HepG2 (cell line): ENCODE data around the gene ZNF821. TPM values are rescaled to one million over a fixed set of nuclear protein-coding genes. Genes with fewer than 3 reads are reported as not detected.

ENCODE experiments used
- FOSL2 ChIP-seq: sonication (generic); formaldehyde crosslinking; IDR thresholded peaks from 2 replicates; pipeline ENCODE4 v1.4.0; 2020; ENCODE audit warnings: missing genetic modification reagents
- JUND ChIP-seq: sonication (generic); formaldehyde crosslinking; IDR thresholded peaks from 2 replicates; pipeline ENCODE4 v1.8.0; 2022; ENCODE audit warnings: mild to moderate bottlenecking, missing genetic modification reagents
- KLF6 ChIP-seq: IDR thresholded peaks from 2 replicates; pipeline ENCODE4 v1.8.0; 2016; ENCODE audit warnings: missing biosample characterization, missing genetic modification reagents
- KMT2B ChIP-seq: IDR thresholded peaks from 2 replicates; pipeline ENCODE4 v1.6.1; 2016; ENCODE audit warnings: missing genetic modification reagents, missing compliant biosample characterization
- NFATC3 ChIP-seq: sonication (generic); formaldehyde crosslinking; IDR thresholded peaks from 2 replicates; pipeline ENCODE4 v1.5.1; 2020; ENCODE audit warnings: mild to moderate bottlenecking, missing genetic modification reagents
- NFIB ChIP-seq: sonication (generic); formaldehyde crosslinking; IDR thresholded peaks from 2 replicates; pipeline ENCODE4 v1.9.0; 2021; ENCODE audit warnings: missing genetic modification reagents, mild to moderate bottlenecking, borderline replicate concordance
- NFIC ChIP-seq: IDR thresholded peaks from 2 replicates; pipeline ENCODE4 v1.6.1; 2012; ENCODE audit warnings: mild to moderate bottlenecking, low read length, inconsistent platforms
- NFKB2 ChIP-seq: sonication (generic); formaldehyde crosslinking; IDR thresholded peaks from 2 replicates; pipeline ENCODE4 v1.4.0; 2020; ENCODE audit warnings: missing genetic modification reagents, borderline replicate concordance
- PHB2 ChIP-seq: fragments of 450-650 bp; IDR thresholded peaks from 2 replicates; pipeline ENCODE4 v1.6.1; 2018; ENCODE audit not compliant: partially characterized antibody
- PRMT3 ChIP-seq: sonication (generic); formaldehyde crosslinking; IDR thresholded peaks from 2 replicates; pipeline ENCODE4 v1.8.1; 2022; ENCODE audit warnings: low read depth, mild to moderate bottlenecking, moderate library complexity, missing genetic modification reagents, borderline replicate concordance
- RFX3 ChIP-seq: IDR thresholded peaks from 2 replicates; pipeline ENCODE4 v1.6.1; 2016; ENCODE audit warnings: missing biosample characterization, missing genetic modification reagents
- RXRB ChIP-seq: IDR thresholded peaks from 2 replicates; pipeline ENCODE4 v1.6.1; 2016; ENCODE audit warnings: borderline replicate concordance, missing genetic modification reagents, missing compliant biosample characterization
- SALL1 ChIP-seq: sonication (generic); formaldehyde crosslinking; IDR thresholded peaks from 2 replicates; pipeline ENCODE4 v1.8.0; 2022; ENCODE audit warnings: mild to moderate bottlenecking, missing genetic modification reagents
- SRSF1 ChIP-seq: fragments of 200-400 bp; formaldehyde crosslinking; optimal IDR thresholded peaks from 2 replicates; pipeline ENCODE3; 2017; ENCODE audit warnings: mild to moderate bottlenecking, low read depth, low read length, moderate library complexity
- YEATS4 ChIP-seq: sonication (generic); formaldehyde crosslinking; IDR thresholded peaks from 2 replicates; pipeline ENCODE4 v1.4.0; 2020; ENCODE audit warnings: missing genetic modification reagents, borderline replicate concordance
- ZNF121 ChIP-seq: sonication (generic); formaldehyde crosslinking; IDR thresholded peaks from 2 replicates; pipeline ENCODE4 v1.5.0; 2020; ENCODE audit warnings: mild to moderate bottlenecking, missing genetic modification reagents
- ZNF230 ChIP-seq: sonication (generic); formaldehyde crosslinking; IDR thresholded peaks from 2 replicates; pipeline ENCODE4 v1.4.0; 2020; ENCODE audit warnings: mild to moderate bottlenecking, missing genetic modification reagents
- ZNF549 ChIP-seq: sonication (generic); formaldehyde crosslinking; IDR thresholded peaks from 2 replicates; pipeline ENCODE4 v1.5.0; 2020; ENCODE audit warnings: missing genetic modification reagents
- ZNF678 ChIP-seq: sonication (generic); formaldehyde crosslinking; IDR thresholded peaks from 2 replicates; pipeline ENCODE4 v1.4.0; 2020; ENCODE audit warnings: mild to moderate bottlenecking, missing genetic modification reagents
- ZNF766 ChIP-seq: sonication (generic); formaldehyde crosslinking; IDR thresholded peaks from 2 replicates; pipeline ENCODE4 v1.5.0; 2020; ENCODE audit warnings: missing genetic modification reagents, borderline replicate concordance
- ZNF781 ChIP-seq: sonication (generic); formaldehyde crosslinking; IDR thresholded peaks from 2 replicates; pipeline ENCODE4 v1.5.1; 2020; ENCODE audit warnings: borderline replicate concordance, mild to moderate bottlenecking, missing genetic modification reagents; ENCODE audit errors: not compliant biosample characterization
- polyA plus RNA-seq, 8 experiments: library from polyadenylated mRNA; depleted of rRNA in 3 of 8; stranded (reverse) in 7 of 8; unstranded in 1 of 8; fragments of >200 nt; fragmentation: Illumina TruSeq in 4 of 8; extraction: Trizol in 4 of 8; gene quantifications; 2 replicates each; pipeline versions ENCODE4 v1.2.1 to v1.2.3, GENCODE V29; 2011 to 2016; ENCODE audit warnings: low read depth in 4 of 8, missing spikeins in 1 of 8, mixed read lengths in 1 of 8; ENCODE audit not compliant: insufficient read depth in 1 of 8
- total RNA-seq, 5 experiments: library from RNA; depleted of rRNA; stranded (reverse); fragments of >200 nt; fragmentation: Illumina TruSeq; extraction: Trizol; gene quantifications; 2 replicates each; pipeline ENCODE4 v1.2.3, GENCODE V29; 2016; ENCODE audit warnings: low read depth in 1 of 5
- TF ChIP-seq, protein P1 (sequence below): IDR thresholded peaks from 2 replicates; pipeline ENCODE4 v1.6.1; 2016; ENCODE audit warnings: low read depth, borderline replicate concordance
- TF ChIP-seq, protein P2 (sequence below): sonication (generic); formaldehyde crosslinking; IDR thresholded peaks from 2 replicates; pipeline ENCODE4 v1.8.1; 2023; ENCODE audit warnings: mild to moderate bottlenecking, moderate library complexity, missing genetic modification reagents
- TF ChIP-seq, protein P3 (sequence below): sonication (generic); formaldehyde crosslinking; IDR thresholded peaks from 2 replicates; pipeline ENCODE4 v1.4.0; 2020; ENCODE audit warnings: mild to moderate bottlenecking, missing genetic modification reagents
- TF ChIP-seq, protein P4 (sequence below), 2 experiments: IDR thresholded peaks; 2 replicates each; pipeline ENCODE4 v1.6.1; 2011 to 2012; ENCODE audit warnings: low read length in 2 of 2, borderline replicate concordance in 1 of 2, low read depth in 1 of 2, mild to moderate bottlenecking in 1 of 2, moderate library complexity in 1 of 2

The ZNF821 gene
- total and polyA plus RNA-seq, 2 of the 13 experiments (the other 11 are each of a cell fraction or from before 2014, with no cell fraction given): 7.0 to 9.1 TPM

DNA sequence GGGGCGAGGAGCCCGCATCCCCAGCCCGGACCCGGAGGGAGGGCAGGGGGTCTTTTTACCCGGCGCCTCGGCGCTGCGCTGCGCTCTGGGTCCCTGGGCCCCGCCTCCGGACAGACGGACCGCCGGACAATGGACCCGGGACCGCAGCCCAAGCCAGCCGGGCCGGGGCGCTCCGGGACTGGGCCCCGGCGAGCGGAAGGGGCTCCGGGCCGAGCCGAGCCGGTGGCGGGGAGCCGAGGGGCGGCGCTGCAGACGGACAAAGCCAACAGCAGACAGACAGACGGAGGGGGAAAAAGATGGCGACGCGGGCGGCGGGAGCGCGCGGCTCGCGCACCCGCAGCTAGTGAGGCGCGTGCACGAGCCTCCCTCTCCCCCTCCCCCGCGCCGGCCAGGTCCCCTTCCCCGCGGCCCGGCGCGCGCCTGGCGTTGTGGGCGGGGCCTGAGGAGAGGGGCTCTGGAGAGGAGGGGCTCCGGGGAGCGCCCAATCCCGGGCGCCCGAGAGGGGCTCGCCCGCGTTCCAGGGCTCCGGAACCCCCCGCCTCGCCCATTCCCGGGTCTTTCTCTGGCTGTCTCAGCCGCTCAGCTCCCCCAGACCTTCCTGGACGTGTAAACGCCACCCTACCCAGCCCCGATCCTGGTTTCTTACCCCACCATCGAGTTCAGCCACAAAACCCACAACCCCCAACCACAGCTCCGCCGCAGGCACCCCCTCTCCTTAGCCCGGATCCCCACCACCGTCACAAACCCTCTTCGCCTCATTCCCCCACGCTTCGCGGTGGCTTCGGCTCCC lies at the start of gene ZNF821 (continued):
- TF ChIP-seq ZNF230 (peak; percentile 69; the same call in 1 of the 2 replicates), NFATC3 (no peak), SRSF1 (peak; percentile 9), FOSL2 (CRISPR knock-in tag) (no peak), NFIB (no peak), YEATS4 (CRISPR knock-in tag) (peak; percentile 89; the same call in 1 of the 2 replicates), ZNF678 (CRISPR knock-in tag) (peak; percentile 62; the same call in 1 of the 2 replicates), KMT2B (CRISPR knock-in tag) (0 out of 2 replicates have a peak, but pooled peaks have one; percentile 55), PRMT3 (CRISPR knock-in tag) (peak; percentile 37; the same call in 1 of the 2 replicates), JUND (CRISPR knock-in tag) (no peak; the same call in 1 of the 2 replicates), ZNF766 (CRISPR knock-in tag) (peak; percentile 45; the same call in 1 of the 2 replicates), RFX3 (CRISPR knock-in tag) (no peak), SALL1 (CRISPR knock-in tag) (peak; percentile 37), NFKB2 (CRISPR knock-in tag) (0 out of 2 replicates have a peak, but pooled peaks have one; percentile 74), RXRB (CRISPR knock-in tag) (no peak), ZNF549 (no peak), ZNF121 (CRISPR knock-in tag) (0 out of 2 replicates have a peak, but pooled peaks have one; percentile 30), ZNF781 (CRISPR knock-in tag) (no peak), KLF6 (CRISPR knock-in tag) (peak; percentile 46; the same call in 1 of the 2 replicates), PHB2 (no peak), NFIC (no peak)
- TF ChIP-seq, protein P1, sequence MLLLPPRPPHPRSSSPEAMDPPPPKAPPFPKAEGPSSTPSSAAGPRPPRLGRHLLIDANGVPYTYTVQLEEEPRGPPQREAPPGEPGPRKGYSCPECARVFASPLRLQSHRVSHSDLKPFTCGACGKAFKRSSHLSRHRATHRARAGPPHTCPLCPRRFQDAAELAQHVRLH (CRISPR knock-in tag): no peak
- TF ChIP-seq, protein P2, sequence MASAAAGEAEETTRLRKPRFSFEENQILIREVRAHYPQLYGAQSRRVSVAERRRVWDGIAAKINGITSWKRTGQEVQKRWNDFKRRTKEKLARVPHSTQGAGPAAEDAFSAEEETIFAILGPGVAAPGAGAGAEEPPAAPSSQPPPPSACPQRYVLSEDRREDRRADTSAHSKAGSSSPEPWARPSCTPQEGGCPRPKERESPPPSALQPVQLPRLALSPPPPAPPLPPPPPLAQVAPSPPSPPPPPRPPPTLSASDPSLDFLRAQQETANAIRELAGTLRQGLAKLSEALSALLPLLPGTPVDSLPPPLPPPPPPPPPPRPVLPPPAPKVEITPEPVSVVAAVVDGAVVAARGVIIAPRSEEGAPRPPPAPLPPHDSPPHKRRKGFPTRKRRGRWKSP (CRISPR knock-in tag): 0 out of 2 replicates have a peak, but pooled peaks have one; percentile 13
- TF ChIP-seq, protein P3, sequence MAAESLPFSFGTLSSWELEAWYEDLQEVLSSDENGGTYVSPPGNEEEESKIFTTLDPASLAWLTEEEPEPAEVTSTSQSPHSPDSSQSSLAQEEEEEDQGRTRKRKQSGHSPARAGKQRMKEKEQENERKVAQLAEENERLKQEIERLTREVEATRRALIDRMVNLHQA (CRISPR knock-in tag): no peak
- TF ChIP-seq, protein P4, sequence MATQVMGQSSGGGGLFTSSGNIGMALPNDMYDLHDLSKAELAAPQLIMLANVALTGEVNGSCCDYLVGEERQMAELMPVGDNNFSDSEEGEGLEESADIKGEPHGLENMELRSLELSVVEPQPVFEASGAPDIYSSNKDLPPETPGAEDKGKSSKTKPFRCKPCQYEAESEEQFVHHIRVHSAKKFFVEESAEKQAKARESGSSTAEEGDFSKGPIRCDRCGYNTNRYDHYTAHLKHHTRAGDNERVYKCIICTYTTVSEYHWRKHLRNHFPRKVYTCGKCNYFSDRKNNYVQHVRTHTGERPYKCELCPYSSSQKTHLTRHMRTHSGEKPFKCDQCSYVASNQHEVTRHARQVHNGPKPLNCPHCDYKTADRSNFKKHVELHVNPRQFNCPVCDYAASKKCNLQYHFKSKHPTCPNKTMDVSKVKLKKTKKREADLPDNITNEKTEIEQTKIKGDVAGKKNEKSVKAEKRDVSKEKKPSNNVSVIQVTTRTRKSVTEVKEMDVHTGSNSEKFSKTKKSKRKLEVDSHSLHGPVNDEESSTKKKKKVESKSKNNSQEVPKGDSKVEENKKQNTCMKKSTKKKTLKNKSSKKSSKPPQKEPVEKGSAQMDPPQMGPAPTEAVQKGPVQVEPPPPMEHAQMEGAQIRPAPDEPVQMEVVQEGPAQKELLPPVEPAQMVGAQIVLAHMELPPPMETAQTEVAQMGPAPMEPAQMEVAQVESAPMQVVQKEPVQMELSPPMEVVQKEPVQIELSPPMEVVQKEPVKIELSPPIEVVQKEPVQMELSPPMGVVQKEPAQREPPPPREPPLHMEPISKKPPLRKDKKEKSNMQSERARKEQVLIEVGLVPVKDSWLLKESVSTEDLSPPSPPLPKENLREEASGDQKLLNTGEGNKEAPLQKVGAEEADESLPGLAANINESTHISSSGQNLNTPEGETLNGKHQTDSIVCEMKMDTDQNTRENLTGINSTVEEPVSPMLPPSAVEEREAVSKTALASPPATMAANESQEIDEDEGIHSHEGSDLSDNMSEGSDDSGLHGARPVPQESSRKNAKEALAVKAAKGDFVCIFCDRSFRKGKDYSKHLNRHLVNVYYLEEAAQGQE (IDR thresholded peaks at IDR 0.05; ENCODE audit: borderline replicate concordance in 1 of 2, low read depth in 1 of 2, low read length in 2 of 2): no peak
